Measurements from ENCODE around the gene STXBP6.

STXBP6 gene

GRCh38 chr14:24913746-24914145 lies 136.2 kb downstream of the STXBP6 start:
- Histone ChIP-seq H4K20me1 (ENCODE audit: low read depth, low read length) (no peaks in the 10 kb centered on the region), H3K4me3 (ENCODE audit: insufficient read depth, low read length, poor library complexity, severe bottlenecking) (no peak overlapping the region), H3K9me2 (replicated peaks; ENCODE audit: insufficient read depth, low read length) (no peaks in the 10 kb centered on the region), H3K27me3 (ENCODE audit: low read length) (no peaks in the 10 kb centered on the region), H3K9me3 (ENCODE audit: insufficient read depth, low read length) (no peaks in the 10 kb centered on the region), H3K79me2 (ENCODE audit: insufficient read depth, low read length) (no peaks in the 10 kb centered on the region), H3K27ac (ENCODE audit: low read depth, low read length) (no peak overlapping the region), H3K9ac (ENCODE audit: low read length) (no peak overlapping the region), H3K4me2 (ENCODE audit: low read depth, low read length, poor library complexity, severe bottlenecking) (no peak overlapping the region), H3F3A (ENCODE audit: insufficient read depth) (no peaks in the 10 kb centered on the region), H3K36me3 (ENCODE audit: low read length) (no peaks in the 10 kb centered on the region), H2AFZ (ENCODE audit: low read depth, low read length, severe bottlenecking) (no peak overlapping the region)
- TF ChIP-seq CTCF (IDR thresholded peaks at IDR 0.05; ENCODE audit: insufficient read depth, low read length, poor library complexity, severe bottlenecking): no peak
- no peak for TF ChIP-seq EZH2phosphoT487 (conservative IDR thresholded peaks at IDR 0.05; ENCODE audit: low read length)

- Histone ChIP-seq H4K20me1 (ENCODE audit: low read depth, low read length) (no peaks in the 10 kb centered on the region), H3K27ac (ENCODE audit: low read depth, low read length) (no peak overlapping the region), H2AFZ (ENCODE audit: low read depth, low read length, severe bottlenecking) (no peak overlapping the region), H3K4me2 (ENCODE audit: low read depth, low read length, poor library complexity, severe bottlenecking) (no peak overlapping the region), H3F3A (ENCODE audit: insufficient read depth) (no peaks in the 10 kb centered on the region), H3K9ac (ENCODE audit: low read length) (no peak overlapping the region), H3K27me3 (ENCODE audit: low read length) (no peaks in the 10 kb centered on the region), H3K9me3 (ENCODE audit: insufficient read depth, low read length) (no peaks in the 10 kb centered on the region), H3K4me3 (ENCODE audit: insufficient read depth, low read length, poor library complexity, severe bottlenecking) (no peak overlapping the region), H3K36me3 (ENCODE audit: low read length) (no peaks in the 10 kb centered on the region), H3K79me2 (ENCODE audit: insufficient read depth, low read length) (no peaks in the 10 kb centered on the region), H3K9me2 (replicated peaks; ENCODE audit: insufficient read depth, low read length) (no peaks in the 10 kb centered on the region)
- no peak for TF ChIP-seq EZH2phosphoT487 (conservative IDR thresholded peaks at IDR 0.05; ENCODE audit: low read length)
- no peak for TF ChIP-seq CTCF (IDR thresholded peaks at IDR 0.05; ENCODE audit: insufficient read depth, low read length, poor library complexity, severe bottlenecking)
Measured at GRCh38 chr14:24913021-24913420, 136.9 kb downstream of the STXBP6 start.

DNA sequence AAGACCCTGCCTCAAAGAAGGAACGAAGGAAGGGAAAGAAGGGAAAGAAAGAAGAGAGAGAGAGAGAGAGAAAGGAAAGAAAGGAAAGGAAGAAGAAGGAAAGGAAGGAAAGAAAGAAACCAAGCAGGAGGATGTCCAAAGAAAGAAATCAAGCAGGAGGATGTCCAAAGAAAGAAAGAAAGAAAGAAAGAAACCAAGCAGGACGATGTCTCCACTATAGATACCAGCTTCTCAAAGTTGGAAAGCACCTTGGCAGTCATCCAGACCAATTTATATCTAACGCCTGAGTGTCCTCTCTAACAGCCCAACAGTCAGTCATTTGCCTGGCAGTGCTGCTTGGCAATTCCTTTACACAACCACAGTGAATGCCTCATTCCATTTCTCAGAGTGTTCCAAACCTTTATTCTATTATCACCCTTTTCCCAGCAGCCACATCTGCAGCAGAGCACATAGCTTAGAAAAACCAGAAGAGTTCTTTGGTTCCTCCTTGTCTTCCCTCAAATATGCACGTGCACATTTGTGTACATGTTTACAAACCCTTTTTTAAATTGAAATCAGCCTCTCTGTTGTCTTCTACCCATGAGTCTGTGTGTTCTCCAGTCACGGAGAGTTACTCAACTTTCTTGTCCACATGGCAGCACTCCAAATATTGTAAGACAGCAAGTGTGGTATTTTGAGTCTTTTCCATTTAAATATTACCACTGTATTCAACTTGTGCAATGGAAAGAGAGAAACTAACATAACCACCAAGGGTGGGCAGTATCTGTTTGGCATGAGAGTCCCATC lies 138.4 kb downstream of the STXBP6 start:
- no peak for TF ChIP-seq CTCF (IDR thresholded peaks at IDR 0.05; ENCODE audit: insufficient read depth, low read length, poor library complexity, severe bottlenecking)
- no peak for TF ChIP-seq EZH2phosphoT487 (conservative IDR thresholded peaks at IDR 0.05; ENCODE audit: low read length)
- H3K27me3 ChIP-seq (ENCODE audit: low read length): no peaks in the 10 kb centered on the region
- H3K4me2 ChIP-seq (ENCODE audit: low read depth, low read length, poor library complexity, severe bottlenecking): no peak overlapping the region
- H3K9me3 ChIP-seq (ENCODE audit: insufficient read depth, low read length): no peaks in the 10 kb centered on the region
- H3K9me2 ChIP-seq (replicated peaks; ENCODE audit: insufficient read depth, low read length): no peaks in the 10 kb centered on the region
- H4K20me1 ChIP-seq (ENCODE audit: low read depth, low read length): no peaks in the 10 kb centered on the region
- no peak overlapping the region for H3K27ac ChIP-seq (ENCODE audit: low read depth, low read length)
- no peaks in the 10 kb centered on the region for H3F3A ChIP-seq (ENCODE audit: insufficient read depth)
- no peaks in the 10 kb centered on the region for H3K79me2 ChIP-seq (ENCODE audit: insufficient read depth, low read length)
- no peak overlapping the region for H2AFZ ChIP-seq (ENCODE audit: low read depth, low read length, severe bottlenecking)
- H3K36me3 ChIP-seq (ENCODE audit: low read length): no peaks in the 10 kb centered on the region
- H3K9ac ChIP-seq (ENCODE audit: low read length): no peak overlapping the region
- no peak overlapping the region for H3K4me3 ChIP-seq (ENCODE audit: insufficient read depth, low read length, poor library complexity, severe bottlenecking)

Measured in SU-DHL-6 (cell line).